ENCODE results near the gene OCSTAMP.

- TF ChIP-seq POLR2A (IDR thresholded peaks at IDR 0.05), result no peak
- TF ChIP-seq CTCF (IDR thresholded peaks at IDR 0.05 in 8 of 11, conservative IDR thresholded peaks at IDR 0.05 in 3 of 11), result no peak
These were observed 26.4 kb upstream of the OCSTAMP start for GRCh38 chr20:46576774-46577395.
